Measurements from ENCODE around the gene LHX3.

DNA sequence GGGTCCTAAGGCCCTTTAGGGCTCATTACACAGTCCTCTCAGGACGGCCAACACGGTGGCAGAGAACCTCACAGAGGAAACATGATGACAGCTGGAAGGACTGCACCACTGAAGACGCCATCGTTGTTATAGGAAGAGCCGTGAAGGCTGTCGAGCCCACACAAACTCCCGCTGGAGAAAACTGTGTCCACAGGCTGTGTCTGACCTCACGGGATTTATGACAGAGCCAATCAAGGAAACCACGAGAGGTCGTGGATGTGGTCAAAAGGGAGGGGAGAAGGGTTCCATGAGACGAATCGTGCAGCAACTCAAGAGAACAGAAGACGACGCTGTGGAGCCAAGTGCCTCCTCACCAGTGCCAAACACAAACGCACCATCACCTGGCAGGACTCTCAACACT, 28.5 kb upstream of the LHX3 start:
- TF ChIP-seq, protein P1, sequence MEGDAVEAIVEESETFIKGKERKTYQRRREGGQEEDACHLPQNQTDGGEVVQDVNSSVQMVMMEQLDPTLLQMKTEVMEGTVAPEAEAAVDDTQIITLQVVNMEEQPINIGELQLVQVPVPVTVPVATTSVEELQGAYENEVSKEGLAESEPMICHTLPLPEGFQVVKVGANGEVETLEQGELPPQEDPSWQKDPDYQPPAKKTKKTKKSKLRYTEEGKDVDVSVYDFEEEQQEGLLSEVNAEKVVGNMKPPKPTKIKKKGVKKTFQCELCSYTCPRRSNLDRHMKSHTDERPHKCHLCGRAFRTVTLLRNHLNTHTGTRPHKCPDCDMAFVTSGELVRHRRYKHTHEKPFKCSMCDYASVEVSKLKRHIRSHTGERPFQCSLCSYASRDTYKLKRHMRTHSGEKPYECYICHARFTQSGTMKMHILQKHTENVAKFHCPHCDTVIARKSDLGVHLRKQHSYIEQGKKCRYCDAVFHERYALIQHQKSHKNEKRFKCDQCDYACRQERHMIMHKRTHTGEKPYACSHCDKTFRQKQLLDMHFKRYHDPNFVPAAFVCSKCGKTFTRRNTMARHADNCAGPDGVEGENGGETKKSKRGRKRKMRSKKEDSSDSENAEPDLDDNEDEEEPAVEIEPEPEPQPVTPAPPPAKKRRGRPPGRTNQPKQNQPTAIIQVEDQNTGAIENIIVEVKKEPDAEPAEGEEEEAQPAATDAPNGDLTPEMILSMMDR (conservative IDR thresholded peaks at IDR 0.05; ENCODE audit: low read depth, low read length) = no peak
- TF ChIP-seq EZH2phosphoT487 (IDR thresholded peaks at IDR 0.05; ENCODE audit: borderline replicate concordance, low read length) = no peak
